ENCODE results near the gene EIF5.
"Not testable (repeated sequence)": the region's sequence is repeated elsewhere in the genome, so short reads cannot be mapped to it uniquely, and the experiment has no call there.

Gene EIF5

DNA sequence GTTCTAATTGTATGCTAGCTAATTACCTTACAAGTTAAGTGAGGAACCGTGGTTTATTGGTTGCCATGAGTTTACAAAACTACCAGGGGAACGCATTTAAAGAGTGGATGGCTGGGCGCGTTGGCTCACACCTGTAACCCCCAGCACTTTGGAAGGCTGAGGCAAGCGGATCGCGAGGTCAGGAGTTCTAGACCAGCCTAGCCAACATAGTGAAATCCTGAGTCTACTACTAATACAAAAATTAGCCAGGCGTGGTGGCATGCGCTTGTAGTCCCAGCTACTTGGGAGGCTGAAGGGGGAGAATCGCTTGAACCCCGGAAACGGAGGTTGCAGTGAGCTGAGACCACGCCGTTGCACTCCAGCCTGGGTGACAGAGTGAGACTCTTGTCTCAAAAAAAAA lies 2.2 kb downstream of the EIF5 start:
- no peak for DNase-seq (ENCODE audit: low read depth in 2 of 2)

- DNase-seq (ENCODE audit: low read depth in 2 of 2) = no peak
Observed at GRCh38 chr14:103337794-103338193, 3.8 kb downstream of the EIF5 start.

GRCh38 chr14:103339561-103339960 lies 5.5 kb downstream of the EIF5 start:
- no peak for DNase-seq (ENCODE audit: low read depth in 2 of 2)

DNA sequence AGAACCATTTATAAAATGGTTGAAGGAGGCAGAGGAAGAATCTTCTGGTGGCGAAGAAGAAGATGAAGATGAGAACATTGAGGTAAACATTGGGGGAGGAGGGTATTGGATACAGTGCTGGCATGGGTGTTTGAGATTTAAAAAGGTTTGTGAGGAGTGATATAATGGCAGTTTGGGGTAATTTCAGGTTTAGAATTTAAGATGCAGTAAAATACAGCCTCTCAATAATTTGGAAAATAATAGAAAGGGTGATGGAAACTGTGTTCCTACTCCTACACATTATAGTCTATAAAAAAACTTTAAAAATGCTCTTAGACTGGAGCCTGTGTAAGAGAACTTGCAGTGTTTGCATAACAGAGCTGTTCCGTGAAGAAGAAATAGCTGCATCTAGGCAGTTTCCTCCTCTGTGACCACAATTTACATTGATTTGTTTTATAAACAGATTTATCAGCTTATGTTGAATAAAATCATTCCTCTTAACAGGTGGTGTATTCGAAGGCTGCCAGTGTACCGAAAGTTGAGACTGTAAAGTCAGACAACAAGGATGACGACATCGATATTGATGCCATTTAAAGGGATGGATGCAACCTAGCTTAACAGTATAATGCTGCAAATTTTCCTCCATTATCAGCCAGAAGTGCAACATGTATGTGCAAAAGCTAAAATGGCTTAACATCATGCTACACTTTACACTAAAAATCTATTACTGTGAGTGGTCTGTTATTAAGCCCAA lies 6.6 kb downstream of the EIF5 start:
- DNase-seq (ENCODE audit: low read depth in 2 of 2) = no peak

DNA sequence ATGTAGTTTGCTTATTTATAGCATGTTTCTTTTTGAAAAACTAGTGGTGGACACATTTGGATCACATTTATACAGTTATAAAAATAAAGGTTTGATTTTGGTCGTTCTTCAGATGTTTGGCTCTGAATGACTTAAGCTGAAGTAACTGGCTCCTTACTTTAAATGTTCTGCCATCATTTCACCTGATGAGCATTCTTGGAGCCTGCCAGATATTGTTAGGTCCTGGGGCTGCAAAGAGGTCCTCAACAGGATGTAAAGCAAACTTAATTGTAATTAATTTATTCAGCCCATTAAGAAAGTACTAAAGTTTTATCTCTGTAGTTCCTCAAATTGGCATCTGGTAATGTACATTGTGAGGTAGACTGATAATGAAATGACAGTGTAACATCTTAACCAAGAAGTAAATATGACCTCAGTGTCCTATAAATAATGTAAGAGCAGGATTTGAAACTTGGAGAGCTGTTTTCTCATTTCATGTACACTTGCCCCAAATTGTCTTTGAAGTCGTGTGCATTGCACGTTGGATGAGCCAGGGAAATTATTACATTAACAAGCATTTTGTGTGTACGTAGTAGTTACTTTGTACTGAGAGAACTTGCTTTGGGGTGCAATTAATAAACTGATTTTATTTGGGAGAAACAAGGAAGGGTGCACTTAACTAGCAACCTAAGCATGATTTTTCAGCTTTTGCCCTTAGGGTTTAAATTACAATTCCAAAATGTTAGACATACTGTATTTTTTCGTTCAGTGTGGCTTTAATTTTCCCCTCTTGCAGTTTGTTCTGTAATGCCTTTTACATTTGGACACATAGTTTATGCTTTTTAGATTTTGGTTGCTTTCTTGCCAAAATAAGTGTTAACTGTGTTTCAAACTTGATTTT lies 7.5 kb downstream of the EIF5 start:
- no peak for DNase-seq (ENCODE audit: low read depth in 2 of 2)

DNA sequence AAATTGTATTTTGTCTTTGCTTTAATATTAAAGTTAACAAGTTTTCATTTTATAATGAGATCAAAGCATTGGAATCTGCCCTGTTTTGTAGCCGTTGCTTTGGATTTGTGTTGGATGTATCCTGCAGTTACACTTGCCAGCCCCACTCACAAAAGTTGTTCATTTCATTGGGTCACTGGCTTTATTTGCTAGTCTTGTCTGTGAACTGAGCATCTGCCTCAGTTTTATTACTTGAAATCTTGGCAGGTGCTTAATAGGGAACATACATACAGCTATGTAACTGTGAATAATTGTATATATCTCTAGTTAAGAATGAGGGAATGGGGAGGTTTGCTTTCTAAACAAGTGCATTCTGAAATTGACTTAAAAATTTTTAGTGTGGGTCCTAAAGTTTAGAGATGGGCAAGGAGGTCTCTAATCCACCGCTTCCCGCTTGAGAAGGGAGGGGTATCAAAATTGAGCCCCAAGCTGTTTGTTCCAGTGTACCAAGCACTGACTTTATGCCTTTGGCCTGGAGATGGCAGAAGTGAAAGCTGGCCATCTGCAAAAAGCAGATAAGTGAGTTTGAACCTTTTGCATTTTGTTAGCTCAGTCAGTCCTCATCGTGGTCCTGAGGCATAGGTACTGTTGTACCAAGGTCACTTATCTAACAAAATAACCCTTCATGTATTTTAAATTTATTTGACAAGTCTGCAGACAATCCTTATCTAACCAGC lies 9.3 kb downstream of the EIF5 start:
- no peak for DNase-seq (ENCODE audit: low read depth in 2 of 2)

DNA sequence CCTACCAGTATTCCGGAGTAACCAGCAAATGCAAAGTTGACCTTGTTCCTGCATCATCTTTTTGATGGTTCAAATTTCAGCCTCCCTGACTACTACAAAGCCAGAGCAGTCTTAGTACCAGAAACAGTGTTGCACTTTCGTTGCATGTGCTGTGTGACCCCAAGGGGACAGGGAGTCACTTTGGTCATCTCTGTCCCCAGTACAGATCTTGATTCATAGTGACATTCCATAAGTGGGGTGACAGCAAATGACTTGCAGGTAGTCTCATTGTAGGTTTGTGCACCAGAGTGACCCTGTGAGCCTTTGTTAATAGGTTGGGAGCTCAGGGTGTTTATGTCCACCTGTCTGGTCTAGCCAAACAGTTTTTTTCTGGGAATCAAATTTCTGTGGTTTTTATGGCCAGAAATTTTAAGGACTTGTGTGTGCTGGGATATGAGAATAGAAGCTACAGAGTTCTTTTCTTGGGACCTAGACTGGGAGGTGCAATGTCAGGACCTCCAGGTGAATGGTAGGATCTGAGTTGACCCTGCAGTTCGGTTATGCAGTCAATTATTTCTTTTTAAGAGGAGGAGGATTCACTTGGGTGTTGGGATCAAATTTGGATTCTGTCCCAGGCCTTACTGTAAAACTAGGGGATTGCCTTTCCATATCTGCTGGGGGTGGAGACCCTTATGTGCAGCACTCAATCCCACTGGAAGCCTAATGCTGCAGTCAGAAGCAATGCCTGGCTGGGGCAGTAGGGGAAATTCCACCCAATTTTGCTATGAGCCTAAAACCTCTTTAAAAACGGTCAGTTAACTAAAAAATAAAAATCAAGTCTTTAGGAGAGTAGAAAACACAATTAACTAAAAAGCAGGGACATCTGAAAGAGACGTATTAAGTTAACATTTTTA lies 10.1 kb downstream of the EIF5 start:
- DNase-seq (ENCODE audit: low read depth in 2 of 2) = no peak

GRCh38 chr14:103346286-103346685 lies 12.2 kb downstream of the EIF5 start:
- no peak for DNase-seq (ENCODE audit: low read depth in 2 of 2)

GRCh38 chr14:103347091-103347815 lies 13.2 kb downstream of the EIF5 start:
- DNase-seq (ENCODE audit: low read depth in 2 of 2) = no peak

DNA sequence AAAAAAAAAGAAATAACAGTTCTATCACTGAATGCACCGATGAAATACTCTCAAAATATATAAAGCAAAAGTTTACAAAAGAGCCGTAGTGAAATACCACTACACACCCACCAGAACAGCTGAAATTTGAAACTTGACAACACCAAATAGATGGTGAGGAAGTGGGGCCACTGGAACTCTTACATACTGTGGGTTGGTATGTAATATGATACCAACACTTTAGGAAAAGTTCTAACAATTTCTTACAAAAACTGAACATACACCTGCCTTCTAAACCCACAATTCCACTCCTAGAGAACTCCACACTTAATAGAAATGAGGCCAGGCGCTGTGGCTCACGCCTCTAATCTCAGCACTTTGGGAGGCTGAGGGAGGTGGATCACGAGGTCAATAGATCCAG lies 14.1 kb downstream of the EIF5 start:
- no peak for DNase-seq (ENCODE audit: low read depth in 2 of 2)

DNA sequence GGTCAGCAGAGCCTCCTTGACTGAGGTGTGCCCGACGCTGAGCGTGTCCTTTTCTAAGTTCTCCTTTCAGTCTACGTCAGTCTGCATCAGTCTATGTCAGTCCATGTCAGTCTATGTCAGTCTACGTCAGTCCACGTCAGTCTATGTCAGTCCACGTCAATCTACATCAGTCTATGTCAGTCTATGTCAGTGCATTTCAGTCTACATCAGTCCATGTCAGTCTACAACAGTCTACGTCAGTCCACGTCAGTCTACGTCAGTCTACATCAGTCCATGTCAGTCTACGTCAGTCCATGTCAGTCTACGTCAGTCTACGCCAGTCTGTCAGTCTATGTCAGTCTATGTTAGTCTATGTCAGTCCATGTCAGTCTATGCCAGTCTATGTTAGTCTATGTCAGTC lies 15.9 kb downstream of the EIF5 start:
- DNase-seq (ENCODE audit: low read depth in 2 of 2) = no peak

- DNase-seq (ENCODE audit: low read depth in 2 of 2) = no peak
Observed at GRCh38 chr14:103353362-103353761, 19.3 kb downstream of the EIF5 start.

DNA sequence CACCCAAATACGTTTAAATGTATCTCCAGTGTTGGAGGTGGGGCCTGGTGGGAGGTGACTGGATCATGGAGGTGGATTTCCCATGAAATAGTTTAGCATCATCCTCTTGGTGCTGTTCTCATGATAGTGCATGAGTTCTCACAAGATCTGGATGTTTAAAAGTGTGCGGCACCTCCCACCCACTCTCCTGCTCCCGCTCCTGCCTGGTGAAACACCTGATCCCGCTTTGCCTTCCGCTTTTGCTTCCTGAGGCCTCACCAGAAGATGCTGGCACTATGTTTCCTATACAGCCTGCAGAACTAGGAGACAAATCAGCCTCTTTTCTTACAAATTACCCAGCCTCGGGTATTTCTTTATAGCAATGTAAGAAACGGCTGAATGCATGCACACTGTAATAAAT lies 20.1 kb downstream of the EIF5 start:
- DNase-seq (ENCODE audit: low read depth in 2 of 2) = no peak

DNA sequence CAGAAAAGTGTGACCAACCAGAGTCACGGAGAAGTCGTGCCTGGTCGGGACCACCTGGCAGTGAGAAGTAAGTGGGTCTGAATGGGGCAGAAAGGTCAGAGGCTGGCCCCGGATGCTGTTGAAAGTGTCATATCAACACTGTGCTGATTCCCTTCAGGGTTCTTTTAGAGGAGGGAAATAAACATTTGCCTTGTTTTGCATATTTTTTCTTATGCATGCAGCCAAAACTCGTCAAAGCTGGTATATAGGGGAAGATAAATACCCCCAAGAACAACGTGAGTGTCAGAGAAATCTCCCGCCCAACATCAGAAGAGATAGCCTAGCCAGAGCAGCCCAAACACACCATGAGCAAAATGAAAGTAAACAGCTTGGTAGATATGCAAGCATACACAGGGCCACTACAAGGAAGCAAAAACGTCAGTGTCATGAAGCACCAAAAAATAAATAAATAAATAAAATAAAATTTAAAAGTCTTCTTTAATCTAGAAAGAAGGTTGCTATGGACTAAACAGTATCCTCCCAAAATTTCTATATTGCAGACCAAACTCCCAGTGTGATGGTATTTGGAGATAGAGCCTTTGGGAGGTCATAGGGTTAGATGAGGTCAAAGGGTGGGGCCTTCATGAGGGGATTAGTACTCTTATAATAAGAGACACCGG lies 22.1 kb downstream of the EIF5 start:
- no peak for DNase-seq (ENCODE audit: low read depth in 2 of 2)

- DNase-seq (ENCODE audit: low read depth in 2 of 2) = not testable (repeated sequence)
Observed at GRCh38 chr14:103357552-103357951, 23.5 kb downstream of the EIF5 start.

GRCh38 chr14:103360548-103360947 lies 26.5 kb downstream of the EIF5 start:
- DNase-seq (ENCODE audit: low read depth in 2 of 2) = no peak

- DNase-seq (ENCODE audit: low read depth in 2 of 2) = peak; percentile 86 to 89
Observed at GRCh38 chr14:103361867-103362266, 27.8 kb downstream of the EIF5 start.

DNA sequence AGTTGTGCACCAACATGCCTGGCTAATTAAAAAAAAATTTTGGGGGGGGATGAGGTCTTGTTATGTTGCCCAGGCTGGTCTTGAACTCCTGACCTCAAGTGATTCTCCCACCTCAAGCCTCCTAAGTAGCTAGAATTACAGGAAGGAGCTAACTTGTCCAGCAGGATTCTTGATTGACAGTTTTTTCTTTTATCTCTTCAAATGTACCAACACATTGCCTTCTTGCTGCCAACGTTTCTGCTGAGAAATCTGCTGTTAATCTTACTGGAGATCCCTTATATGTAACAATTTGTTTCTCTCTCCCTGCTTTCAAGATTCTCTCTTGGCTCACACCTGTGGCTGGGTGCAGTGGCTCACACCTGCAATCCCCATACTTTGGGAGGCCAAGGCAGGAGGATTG lies 28.7 kb downstream of the EIF5 start:
- no peak for DNase-seq (ENCODE audit: low read depth in 2 of 2)

DNA sequence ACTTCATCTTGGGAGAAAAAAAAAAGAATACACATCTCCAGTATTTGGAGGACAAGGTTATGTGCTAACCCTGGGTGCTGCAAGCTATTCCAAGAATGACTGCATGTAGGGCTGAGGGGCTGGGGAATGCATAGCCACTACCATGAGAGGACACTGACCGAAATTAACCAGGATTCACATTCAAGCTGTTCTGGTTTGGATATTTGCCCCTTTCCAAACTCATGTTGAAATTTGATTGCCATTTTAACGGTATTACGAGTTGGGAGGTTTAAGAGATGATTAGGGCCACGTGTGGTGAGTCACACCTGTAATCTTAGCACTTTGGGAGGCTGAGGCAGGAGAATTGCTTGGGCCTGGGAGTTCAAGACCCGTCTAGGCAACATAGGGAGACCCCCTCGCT lies 32.7 kb downstream of the EIF5 start:
- no peak for DNase-seq (ENCODE audit: low read depth in 2 of 2)

DNA sequence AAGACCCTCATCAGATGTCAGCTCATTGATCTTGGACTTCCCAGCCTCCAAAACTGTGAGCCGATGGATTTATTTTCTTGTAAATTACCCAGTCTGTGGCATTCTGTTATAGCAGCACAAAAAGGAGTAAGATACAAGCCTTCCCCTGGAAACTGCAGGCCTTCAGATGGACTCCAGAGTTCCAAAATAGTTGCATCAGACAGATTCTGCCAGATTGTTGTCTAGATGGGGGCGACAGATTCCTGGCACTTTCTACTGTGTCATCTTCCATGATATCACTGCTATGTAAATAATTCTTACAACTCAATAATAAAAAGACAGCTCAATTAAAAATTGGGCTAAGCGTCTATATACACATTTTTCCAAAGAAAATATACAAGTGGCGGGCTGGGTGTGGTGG lies 34.0 kb downstream of the EIF5 start:
- no peak for DNase-seq (ENCODE audit: low read depth in 2 of 2)
